ENCODE measurements around the gene MSI2.
"Not testable (repeated sequence)": the region's sequence is repeated elsewhere in the genome, so short reads cannot be mapped to it uniquely, and the experiment has no call there.

Gene MSI2

DNA sequence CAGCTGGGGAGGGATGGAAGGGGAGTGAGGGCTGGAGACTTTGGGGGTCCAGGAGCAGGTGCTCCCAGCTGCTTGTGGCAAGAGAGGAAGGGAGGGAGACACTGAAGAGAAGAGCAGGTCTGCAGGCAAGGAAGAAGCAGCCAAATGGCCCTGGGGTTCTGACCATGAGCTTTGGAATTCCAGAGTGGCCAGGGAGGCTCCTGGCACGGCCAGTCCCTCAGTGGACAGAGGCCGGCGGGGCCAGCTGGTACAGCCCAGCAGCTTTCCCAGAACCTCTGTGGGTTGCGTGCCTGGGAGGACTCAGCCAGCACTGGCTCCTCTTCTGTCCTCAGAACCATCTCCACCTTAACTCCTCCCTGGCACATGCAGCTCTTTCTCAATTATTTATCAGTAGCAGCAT lies 233.0 kb downstream of the MSI2 start:
- FAIRE-seq, result no peak

DNA sequence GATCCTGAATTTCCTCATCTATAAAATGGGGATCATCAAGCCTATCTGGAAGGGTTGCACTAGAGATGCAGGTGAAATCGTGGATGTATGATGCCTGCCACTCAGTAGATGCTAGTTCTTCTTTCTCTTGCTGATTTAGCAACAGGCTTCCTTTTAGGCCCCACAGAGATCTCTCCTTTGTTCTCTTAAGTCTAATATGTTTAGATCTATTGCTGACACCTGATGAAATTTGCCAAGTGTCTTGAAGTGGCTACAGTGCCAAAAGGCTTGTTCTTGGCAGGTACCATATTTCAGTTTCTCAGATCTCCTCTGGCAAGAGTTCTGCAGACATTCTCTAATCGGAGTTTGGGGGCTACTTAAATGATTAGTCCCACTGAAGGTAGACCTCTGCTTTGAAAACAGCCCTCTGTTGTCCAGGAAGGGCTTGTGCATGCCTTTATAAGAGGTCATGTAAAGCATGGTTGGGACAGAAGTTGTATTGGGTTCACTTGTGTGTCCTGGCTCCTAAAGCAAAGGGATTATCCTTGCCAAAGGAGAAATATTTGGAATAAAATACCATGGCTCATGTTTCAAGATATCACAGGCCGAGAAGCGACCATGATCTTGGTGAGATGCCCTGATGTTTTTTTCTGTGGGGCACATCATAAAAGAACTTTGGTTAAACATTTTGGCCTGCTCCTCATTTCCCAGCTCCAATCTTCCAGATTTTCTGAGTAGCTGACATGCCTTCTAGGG lies 234.0 kb downstream of the MSI2 start:
- FAIRE-seq, result no peak

GRCh38 chr17:57490890-57491289 lies 234.6 kb downstream of the MSI2 start:
- FAIRE-seq, result no peak

DNA sequence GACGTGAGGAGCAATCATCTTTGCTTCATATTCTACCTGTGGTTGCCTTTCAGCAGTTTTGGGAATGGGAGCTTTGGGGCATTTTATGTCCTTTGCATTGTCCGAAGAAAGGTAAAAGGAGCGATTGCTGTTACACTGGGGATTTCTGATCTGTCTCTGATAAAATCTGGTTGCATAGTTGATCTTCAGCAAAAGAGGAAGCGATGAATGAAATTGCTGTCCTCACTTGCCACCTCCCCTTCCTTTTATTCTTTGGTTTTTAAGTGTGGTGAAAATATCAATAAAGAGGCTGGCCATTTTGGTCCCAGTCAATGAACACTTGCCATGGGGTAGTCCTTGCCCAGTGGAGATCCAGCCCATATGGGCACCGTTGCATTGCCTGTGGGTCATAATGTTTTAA lies 236.8 kb downstream of the MSI2 start:
- no peak for FAIRE-seq

- FAIRE-seq, result no peak
Observed at GRCh38 chr17:57493625-57494024, 237.3 kb downstream of the MSI2 start.

DNA sequence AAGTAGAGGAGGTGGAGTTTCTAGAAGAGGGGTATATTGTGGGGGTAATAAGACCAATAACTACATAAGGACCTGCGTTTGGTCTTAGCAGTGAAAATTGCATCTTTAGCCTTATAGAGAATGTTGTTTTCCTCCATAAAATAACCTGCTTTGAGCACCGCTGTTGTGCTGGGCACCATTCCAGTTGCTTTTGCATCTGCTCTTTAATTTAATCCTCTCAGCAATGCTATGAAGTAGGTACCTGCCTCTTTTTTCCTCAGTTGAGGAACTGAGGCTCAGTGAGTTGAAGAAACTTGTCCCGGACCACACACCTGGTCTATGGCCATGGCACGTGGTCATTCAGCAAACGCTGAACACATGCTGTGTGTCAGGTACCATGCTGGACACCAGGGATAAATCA lies 238.1 kb downstream of the MSI2 start:
- no peak for FAIRE-seq

DNA sequence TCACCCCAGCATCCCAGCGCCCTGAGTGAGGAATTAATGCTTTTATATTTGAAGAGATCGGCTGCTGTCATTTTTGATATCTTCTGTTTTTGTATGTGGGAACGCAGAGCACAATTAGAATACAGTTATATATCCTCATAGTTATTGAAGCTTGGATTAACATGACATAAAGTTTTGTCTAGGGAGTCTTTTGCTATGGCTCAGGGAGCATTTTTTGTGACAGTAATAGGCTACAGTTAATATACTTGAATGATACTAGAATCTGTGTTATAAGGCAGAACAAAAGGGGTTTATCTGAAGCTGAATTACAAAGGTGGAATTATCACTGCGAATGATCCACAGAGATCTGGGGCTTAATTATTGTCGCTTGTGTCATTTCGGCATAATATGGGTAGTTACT lies 239.4 kb downstream of the MSI2 start:
- no peak for FAIRE-seq

- no peak for FAIRE-seq
Observed at GRCh38 chr17:57496382-57496781, 240.1 kb downstream of the MSI2 start.

DNA sequence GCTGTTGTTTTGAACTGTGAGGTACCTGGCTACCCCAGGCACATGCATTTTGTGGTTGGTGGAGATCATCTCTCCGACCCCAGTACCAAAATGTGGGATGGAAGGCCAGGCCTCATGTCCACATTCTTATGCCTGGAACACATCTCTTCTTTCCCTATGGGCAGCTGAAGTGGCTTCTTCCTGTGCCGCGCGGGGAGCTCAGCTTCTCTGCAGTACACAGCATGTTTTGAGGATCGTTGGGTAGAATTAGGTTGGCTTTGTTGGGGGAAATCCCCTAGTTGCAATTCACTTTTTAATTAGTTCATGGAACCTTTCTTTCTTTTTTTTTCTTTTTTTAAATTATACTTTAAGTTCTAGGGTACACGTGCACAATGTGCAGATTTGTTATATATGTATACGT lies 242.1 kb downstream of the MSI2 start:
- FAIRE-seq, result no peak

DNA sequence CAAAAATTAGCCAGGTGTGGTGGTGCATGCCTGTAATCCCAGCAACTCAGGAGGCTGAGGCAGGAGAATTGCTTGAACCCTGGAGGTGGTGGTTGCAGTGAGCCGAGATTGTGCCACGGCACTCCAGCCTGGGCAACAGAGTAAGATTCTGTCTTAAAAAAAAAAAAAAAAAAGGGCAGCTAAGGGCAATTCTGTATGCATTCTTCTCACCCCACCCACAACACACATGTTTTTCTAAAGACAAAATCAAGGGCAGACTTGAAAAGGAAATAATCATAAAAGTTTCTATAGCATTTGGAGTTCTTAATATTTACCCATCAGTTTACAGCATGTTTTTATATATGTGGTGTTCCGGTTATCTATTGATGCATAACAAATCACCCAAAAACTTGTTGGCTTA lies 242.9 kb downstream of the MSI2 start:
- not testable (repeated sequence) for FAIRE-seq

DNA sequence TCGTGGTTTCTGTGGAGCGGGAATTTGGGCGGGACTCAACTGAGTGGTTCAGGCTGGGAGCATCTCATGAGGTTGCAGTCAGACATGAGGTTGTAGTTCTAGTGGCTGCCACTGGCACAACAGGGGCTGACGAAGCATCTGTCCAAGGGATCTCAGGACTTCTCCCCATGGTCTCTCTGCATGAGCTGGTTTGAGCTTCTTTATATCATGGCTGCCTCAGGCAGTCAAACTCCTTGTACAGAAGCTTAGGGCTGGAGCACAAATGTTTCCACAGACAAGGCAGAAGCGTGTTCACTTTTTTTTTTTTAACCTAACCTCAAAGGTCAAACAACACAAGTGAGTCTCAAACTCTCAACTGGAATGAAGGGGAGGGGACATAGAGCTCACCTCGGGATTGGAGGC lies 243.3 kb downstream of the MSI2 start:
- FAIRE-seq, result no peak

- FAIRE-seq, result no peak
Observed at GRCh38 chr17:57501016-57501415, 244.7 kb downstream of the MSI2 start.

GRCh38 chr17:57502022-57502421 lies 245.7 kb downstream of the MSI2 start:
- no peak for FAIRE-seq

GRCh38 chr17:57502811-57503241 lies 246.5 kb downstream of the MSI2 start:
- no peak for FAIRE-seq

DNA sequence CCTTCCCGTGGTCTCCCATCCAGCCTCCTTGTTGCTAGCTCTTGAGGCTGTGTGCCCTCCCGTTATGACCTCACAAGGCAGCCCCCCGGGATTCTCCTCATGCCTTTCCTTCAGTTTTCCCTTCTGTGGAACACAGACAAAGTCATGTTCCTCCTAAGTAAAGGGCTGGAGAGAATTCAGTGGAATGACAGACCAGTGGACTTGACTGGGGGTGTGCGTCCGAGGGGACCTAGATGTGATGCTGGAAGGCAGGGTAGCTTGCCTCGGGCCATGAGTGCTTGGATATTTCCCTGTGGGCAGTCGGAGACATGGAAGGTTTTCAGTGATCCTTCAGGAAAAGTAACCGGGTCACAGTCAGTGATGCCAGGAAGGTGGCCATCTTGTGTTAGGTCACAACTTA lies 247.9 kb downstream of the MSI2 start:
- no peak for FAIRE-seq

DNA sequence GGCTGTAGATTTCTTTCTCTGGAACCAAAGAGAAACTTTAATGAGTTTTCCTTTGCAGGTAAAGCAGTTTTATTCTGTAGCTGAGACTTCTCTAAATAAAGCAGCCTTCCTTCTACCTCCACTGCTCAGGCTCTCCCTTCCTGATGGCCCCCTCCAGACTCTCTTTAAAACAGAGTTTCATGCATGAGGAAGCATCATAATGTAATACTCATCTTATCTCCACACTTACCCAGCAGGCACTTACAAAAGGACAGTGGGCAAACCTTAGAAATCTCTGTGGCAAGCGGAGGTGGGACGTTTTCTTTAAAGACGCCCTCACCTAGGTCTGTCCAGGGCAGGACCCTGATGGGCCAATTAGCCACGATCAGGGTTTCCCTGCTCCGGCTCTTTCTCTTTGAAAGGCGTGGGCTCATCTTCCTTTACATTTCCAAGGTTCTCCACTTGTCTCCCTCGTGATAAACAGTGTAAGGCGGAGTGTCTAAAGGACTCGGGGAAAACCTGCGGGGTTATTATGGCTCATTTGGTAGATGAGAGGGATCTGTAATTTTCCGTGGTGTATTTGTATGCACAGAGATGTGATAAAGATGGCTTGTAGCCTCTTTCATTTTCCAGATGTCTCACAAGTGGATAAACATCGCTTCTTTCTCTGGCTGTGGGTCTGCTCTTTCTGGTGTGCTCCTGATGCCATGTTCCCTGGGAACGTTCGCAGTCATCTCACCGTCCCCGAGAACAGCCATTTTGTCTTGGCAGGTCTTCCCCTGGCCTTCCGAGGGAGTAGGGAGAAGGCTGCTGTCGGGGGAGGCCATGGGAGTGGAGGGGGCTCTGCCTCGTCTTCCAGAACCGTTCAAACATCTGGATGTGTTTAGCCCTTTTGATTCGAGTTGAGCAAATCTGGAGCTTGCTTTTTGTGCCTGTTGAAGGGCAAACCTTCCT lies 249.8 kb downstream of the MSI2 start:
- FAIRE-seq, result no peak

DNA sequence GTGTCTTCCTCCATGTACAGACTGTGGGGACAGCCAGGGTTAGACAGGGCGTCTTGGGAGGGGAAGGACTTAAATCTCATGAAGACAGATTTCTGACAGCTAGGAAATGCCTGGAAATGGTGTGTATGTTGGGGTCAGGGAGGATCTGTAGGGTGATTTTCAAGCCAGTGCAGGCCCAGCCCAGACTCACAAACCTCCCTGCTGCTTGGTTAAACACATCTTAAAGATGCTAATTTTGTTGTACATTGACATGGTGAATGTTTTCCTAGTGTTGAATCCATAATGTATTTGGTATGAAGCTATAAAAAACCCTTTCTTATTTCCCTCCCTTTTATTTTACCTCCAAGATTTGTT lies 250.4 kb downstream of the MSI2 start:
- FAIRE-seq, result no peak

GRCh38 chr17:57507828-57508227 lies 251.5 kb downstream of the MSI2 start:
- FAIRE-seq, result no peak

- no peak for FAIRE-seq
Observed at GRCh38 chr17:57508671-57509070, 252.3 kb downstream of the MSI2 start.

GRCh38 chr17:57511475-57512123 lies 255.3 kb downstream of the MSI2 start:
- no peak for FAIRE-seq

- no peak for FAIRE-seq
Observed at GRCh38 chr17:57512258-57512657, 255.9 kb downstream of the MSI2 start.

DNA sequence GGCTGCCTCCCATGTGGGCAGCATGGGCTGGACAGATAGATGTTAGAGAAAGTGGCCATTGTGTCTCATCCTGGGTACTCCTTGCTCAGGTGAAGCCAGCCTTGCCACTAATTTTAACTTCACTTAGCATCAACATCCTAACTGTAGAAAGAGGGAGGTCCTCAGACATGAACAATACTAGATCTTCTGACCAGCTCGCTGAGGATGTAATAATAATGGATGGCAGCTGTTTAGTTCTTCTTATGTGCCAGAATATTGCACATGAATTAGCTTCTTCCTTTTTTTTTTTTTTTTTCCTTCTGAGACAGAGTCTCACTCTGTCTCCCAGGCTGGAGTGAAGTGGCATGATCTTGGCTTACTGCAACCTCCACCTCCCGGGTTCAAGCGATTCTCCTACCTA lies 256.4 kb downstream of the MSI2 start:
- no peak for FAIRE-seq

- FAIRE-seq, result no peak
Observed at GRCh38 chr17:57513569-57513968, 257.2 kb downstream of the MSI2 start.

GRCh38 chr17:57514614-57515013 lies 258.3 kb downstream of the MSI2 start:
- FAIRE-seq, result no peak
